Activated naive CD4-positive, alpha-beta T cell treated with anti-CD3 and anti-CD28 coated beads, Interleukin-2, amount 10 ng/mL, durations not matched to agents 7 days and 5 days (primary cell): ENCODE measurements around the gene MAL.

Experiments used
- CTCF ChIA-PET: fragments of 350-600 bp; sonication (Branson Sonifier 250); formaldehyde crosslinking; loops from one replicate; lab custom pipeline; 2021; ENCODE audit warnings: antibody characterized with exemption; lab: Charles Lee
- DNase-seq: peaks from one replicate; pipeline ENCODE4 v3.0.0-alpha.2; 2020
- H3K27ac Mint-ChIP-seq: one replicate; pipeline ENCODE4 v1.8.0; 2021; ENCODE audit warnings: mild to moderate bottlenecking, moderate library complexity, mixed read lengths
- H3K27me3 Mint-ChIP-seq: one replicate; pipeline ENCODE4 v1.8.0; 2021; ENCODE audit warnings: mild to moderate bottlenecking, mixed read lengths
- H3K36me3 Mint-ChIP-seq: one replicate; pipeline ENCODE4 v1.8.0; 2021; ENCODE audit warnings: mixed read lengths
- H3K4me1 Mint-ChIP-seq: one replicate; pipeline ENCODE4 v1.8.0; 2021; ENCODE audit warnings: mixed read lengths
- H3K4me3 Mint-ChIP-seq: one replicate; pipeline ENCODE4 v1.8.0; 2021; ENCODE audit warnings: mild to moderate bottlenecking, moderate library complexity, mixed read lengths
- H3K9me3 Mint-ChIP-seq: one replicate; pipeline ENCODE4 v1.8.0; 2021; ENCODE audit warnings: mixed read lengths

Gene MAL

GRCh38 chr2:95047629-95048510 lies 22.4 kb downstream of the MAL start:
- peaks cover 85% of the 10 kb centered on the region for H3K36me3 Mint-ChIP-seq
- peak overlapping the region; percentile 52 for H3K27ac Mint-ChIP-seq
- CTCF ChIA-PET = interaction anchor here (0.6 to 0.9 kb wide), 2 partner anchors 25 to 31 kb away, joined by 4 to 5 read pairs; no protein-coding TSS in a partner anchor
- H3K27me3 Mint-ChIP-seq = no peaks in the 10 kb centered on the region
- H3K4me1 Mint-ChIP-seq = peaks cover 89% of the 10 kb centered on the region
- no peaks in the 10 kb centered on the region for H3K9me3 Mint-ChIP-seq
- peak; percentile 19 for DNase-seq
- no peak overlapping the region for H3K4me3 Mint-ChIP-seq

- Mint-ChIP-seq H3K9me3 (no peaks in the 10 kb centered on the region), H3K27ac (peak overlapping the region; percentile 65), H3K27me3 (no peaks in the 10 kb centered on the region), H3K4me1 (peaks cover 94% of the 10 kb centered on the region), H3K36me3 (peaks cover 85% of the 10 kb centered on the region), H3K4me3 (no peak overlapping the region)
- CTCF ChIA-PET = interaction anchor here (0.6 to 0.9 kb wide), 2 partner anchors 26 to 29 kb away, joined by 4 to 5 read pairs; no protein-coding TSS in a partner anchor
- peak; percentile 11 for DNase-seq
These were observed 23.5 kb downstream of the MAL start for GRCh38 chr2:95048825-95049682.

- H3K27ac Mint-ChIP-seq = peak overlapping the region; percentile 65
- no peaks in the 10 kb centered on the region for H3K27me3 Mint-ChIP-seq
- H3K4me1 Mint-ChIP-seq = peaks cover 94% of the 10 kb centered on the region
- H3K4me3 Mint-ChIP-seq = no peak overlapping the region
- H3K36me3 Mint-ChIP-seq = peaks cover 86% of the 10 kb centered on the region
- no peak for DNase-seq
- CTCF ChIA-PET = no interaction called here
- H3K9me3 Mint-ChIP-seq = no peaks in the 10 kb centered on the region
These were observed 24.1 kb downstream of the MAL start for GRCh38 chr2:95049683-95049955.

- Mint-ChIP-seq H3K27ac (no peak overlapping the region), H3K36me3 (peaks cover 84% of the 10 kb centered on the region), H3K9me3 (no peaks in the 10 kb centered on the region), H3K4me3 (no peak overlapping the region), H3K4me1 (peaks cover 94% of the 10 kb centered on the region), H3K27me3 (no peaks in the 10 kb centered on the region)
- peak; percentile 16 for DNase-seq
- CTCF ChIA-PET = interaction anchor here (1.3 to 15.3 kb wide), 2 partner anchors 26 to 27 kb away, joined by 5 to 205 read pairs; no protein-coding TSS in a partner anchor
These were observed 24.5 kb downstream of the MAL start for GRCh38 chr2:95049961-95050360.

DNA sequence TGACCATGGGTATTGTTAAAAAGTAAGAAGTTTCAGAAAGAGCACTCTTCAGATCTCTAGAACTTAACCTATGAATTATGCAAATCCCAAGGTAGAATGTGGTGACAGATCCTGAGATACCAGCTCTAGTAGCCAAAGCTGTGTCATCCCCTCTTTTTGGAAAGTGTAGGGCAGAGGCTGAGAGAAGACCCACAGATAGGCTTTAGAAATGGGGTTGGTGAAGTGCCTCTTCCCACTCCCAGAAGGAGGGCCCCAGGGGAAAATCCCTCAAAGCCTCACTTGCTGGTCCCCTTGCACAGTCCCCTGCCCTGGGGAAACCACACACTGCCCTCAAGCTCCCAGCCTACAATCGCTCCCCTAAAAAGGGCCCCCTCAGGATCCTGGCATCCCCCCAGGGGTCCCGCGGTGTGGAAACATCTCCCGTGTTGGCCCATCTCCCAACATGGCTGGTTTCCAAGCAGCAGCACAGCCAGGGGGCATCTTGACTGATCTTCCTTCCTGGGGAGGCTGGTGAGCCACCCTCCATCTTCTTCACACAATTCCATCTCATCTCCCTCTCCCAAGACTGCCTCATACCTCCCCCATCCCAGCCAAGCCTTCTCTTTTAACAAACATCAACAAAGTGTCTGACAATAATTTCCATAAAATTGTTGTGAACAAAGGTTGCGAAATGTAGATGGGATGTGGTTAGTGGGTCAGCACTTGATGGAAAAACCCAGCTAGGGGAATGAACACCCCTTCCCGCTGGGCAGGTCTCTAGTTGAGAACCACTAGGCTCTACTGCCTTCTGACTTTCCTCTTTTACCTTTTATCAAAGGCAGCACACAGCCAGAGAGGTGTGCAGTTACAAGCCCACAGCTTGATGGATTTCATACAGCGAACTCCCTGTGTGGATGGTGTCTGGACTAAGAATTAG lies 25.1 kb downstream of the MAL start:
- CTCF ChIA-PET = interaction anchor here (1.3 to 15.3 kb wide), 2 partner anchors 25 to 28 kb away, joined by 5 to 205 read pairs; no protein-coding TSS in a partner anchor
- H3K36me3 Mint-ChIP-seq = peaks cover 82% of the 10 kb centered on the region
- H3K4me1 Mint-ChIP-seq = peaks cover 94% of the 10 kb centered on the region
- no peak overlapping the region for H3K27ac Mint-ChIP-seq
- peak; percentile 19 for DNase-seq
- H3K4me3 Mint-ChIP-seq = no peak overlapping the region
- H3K27me3 Mint-ChIP-seq = no peaks in the 10 kb centered on the region
- no peaks in the 10 kb centered on the region for H3K9me3 Mint-ChIP-seq

- CTCF ChIA-PET = interaction anchor here (1.5 to 15.3 kb wide), 3 partner anchors 24 to 64 kb away, joined by 5 to 205 read pairs (median 46); no protein-coding TSS in a partner anchor
- Mint-ChIP-seq H3K27ac (peak overlapping the region; percentile 56), H3K4me3 (no peak overlapping the region), H3K36me3 (peaks cover 73% of the 10 kb centered on the region), H3K4me1 (peaks cover 94% of the 10 kb centered on the region), H3K9me3 (no peaks in the 10 kb centered on the region), H3K27me3 (no peaks in the 10 kb centered on the region)
- peak; percentile 18 for DNase-seq
These were observed 26.1 kb downstream of the MAL start for GRCh38 chr2:95051626-95052025.

DNA sequence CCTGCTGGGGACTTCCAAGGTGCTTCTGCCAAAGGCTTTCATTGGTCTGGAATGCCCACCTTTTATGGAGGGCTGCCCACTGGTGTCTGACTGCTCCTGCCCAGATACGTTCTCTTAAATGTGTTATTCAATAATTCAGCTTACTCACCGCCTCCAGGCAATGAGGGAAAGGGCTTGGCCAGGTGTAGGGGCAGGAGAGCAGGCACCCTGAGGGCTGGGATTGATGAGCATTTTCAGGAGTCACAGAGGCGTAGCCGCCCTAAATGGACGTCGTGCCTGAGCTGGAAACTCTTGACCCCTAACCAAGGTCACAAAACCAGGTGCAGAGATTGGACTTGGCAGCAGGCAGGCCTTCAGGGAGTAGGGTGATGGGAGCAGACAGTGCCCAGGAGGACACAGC lies 26.8 kb downstream of the MAL start:
- H3K27ac Mint-ChIP-seq = peak overlapping the region; percentile 55
- H3K4me1 Mint-ChIP-seq = peaks cover 90% of the 10 kb centered on the region
- peaks cover 68% of the 10 kb centered on the region for H3K36me3 Mint-ChIP-seq
- no peak overlapping the region for H3K4me3 Mint-ChIP-seq
- no peaks in the 10 kb centered on the region for H3K9me3 Mint-ChIP-seq
- peak; percentile 10 for DNase-seq
- no peaks in the 10 kb centered on the region for H3K27me3 Mint-ChIP-seq
- CTCF ChIA-PET = interaction anchor here (1.0 to 15.3 kb wide), 8 partner anchors 8 to 63 kb away, joined by 3 to 205 read pairs (median 8); no protein-coding TSS in a partner anchor

DNA sequence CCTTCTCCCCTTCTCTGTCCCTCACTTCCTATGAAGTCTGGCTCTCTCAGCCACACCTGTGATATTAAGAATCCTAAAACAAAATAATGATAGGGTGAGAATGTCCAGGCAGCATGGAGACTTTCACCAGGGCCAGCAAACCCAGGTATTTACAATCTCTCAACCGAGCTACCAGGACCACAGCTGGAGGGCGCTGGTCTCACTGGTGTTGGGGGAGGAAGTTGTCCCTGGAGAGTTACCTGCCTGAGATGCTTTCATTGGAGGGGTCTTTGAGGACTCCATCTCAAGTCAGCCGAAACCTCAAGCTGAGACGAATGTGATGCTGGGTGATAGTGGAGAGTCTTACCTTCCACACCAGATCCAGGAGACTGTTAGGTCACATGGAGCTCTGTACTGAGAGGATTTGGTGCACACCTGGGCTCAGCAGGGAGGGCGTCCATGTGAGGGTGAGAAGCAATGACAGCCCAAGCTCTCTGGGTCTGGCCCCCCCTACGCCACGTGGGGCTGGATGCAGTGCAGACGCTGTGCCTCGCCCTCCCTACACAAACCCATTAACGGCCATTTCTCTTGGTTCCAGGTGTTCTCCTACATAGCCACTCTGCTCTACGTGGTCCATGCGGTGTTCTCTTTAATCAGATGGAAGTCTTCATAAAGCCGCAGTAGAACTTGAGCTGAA lies 27.4 kb downstream of the MAL start:
- peak; percentile 24 for DNase-seq
- Mint-ChIP-seq H3K4me3 (no peak overlapping the region), H3K27me3 (peaks cover 3% of the 10 kb centered on the region), H3K27ac (peak overlapping the region; percentile 42), H3K9me3 (no peaks in the 10 kb centered on the region), H3K36me3 (peaks cover 65% of the 10 kb centered on the region), H3K4me1 (peaks cover 84% of the 10 kb centered on the region)
- CTCF ChIA-PET = interaction anchor here (0.9 to 15.3 kb wide), 10 partner anchors 9 to 64 kb away, joined by 3 to 205 read pairs (median 4); no protein-coding TSS in a partner anchor

DNA sequence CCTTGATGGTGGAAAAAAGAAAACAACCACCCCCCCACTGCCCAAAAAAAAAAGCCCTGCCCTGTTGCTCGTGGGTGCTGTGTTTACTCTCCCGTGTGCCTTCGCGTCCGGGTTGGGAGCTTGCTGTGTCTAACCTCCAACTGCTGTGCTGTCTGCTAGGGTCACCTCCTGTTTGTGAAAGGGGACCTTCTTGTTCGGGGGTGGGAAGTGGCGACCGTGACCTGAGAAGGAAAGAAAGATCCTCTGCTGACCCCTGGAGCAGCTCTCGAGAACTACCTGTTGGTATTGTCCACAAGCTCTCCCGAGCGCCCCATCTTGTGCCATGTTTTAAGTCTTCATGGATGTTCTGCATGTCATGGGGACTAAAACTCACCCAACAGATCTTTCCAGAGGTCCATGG lies 28.0 kb downstream of the MAL start:
- H3K27ac Mint-ChIP-seq = peak overlapping the region; percentile 6
- CTCF ChIA-PET = interaction anchor here (0.9 to 15.3 kb wide), 9 partner anchors 9 to 64 kb away, joined by 3 to 205 read pairs (median 5); no protein-coding TSS in a partner anchor
- H3K36me3 Mint-ChIP-seq = peaks cover 59% of the 10 kb centered on the region
- peak; percentile 33 for DNase-seq
- H3K4me1 Mint-ChIP-seq = peaks cover 85% of the 10 kb centered on the region
- no peaks in the 10 kb centered on the region for H3K9me3 Mint-ChIP-seq
- peaks cover 6% of the 10 kb centered on the region for H3K27me3 Mint-ChIP-seq
- no peak overlapping the region for H3K4me3 Mint-ChIP-seq

DNA sequence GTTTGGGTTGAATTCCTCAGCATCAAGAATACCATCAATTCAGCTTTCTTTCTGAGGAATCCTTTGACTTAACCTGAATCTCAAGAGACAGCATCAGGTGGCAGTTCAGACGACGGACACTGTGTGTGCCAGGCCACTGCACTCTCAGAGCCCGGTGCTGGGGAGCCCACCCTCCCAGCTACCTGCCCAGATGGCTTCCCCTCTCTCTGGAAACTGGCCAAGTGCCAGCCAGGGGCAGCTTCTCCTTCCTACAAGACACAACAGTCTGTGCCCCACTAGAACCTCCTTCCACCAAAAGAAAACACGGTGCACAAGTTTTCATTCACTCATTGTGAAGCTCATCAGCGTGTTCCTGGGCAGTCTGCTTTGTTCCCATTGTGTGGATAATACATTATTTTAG lies 28.5 kb downstream of the MAL start:
- Mint-ChIP-seq H3K36me3 (peaks cover 55% of the 10 kb centered on the region), H3K27ac (no peak overlapping the region)
- CTCF ChIA-PET = interaction anchor here (1.1 to 15.3 kb wide), 7 partner anchors 9 to 63 kb away, joined by 3 to 205 read pairs (median 12); no protein-coding TSS in a partner anchor

GRCh38 chr2:95055262-95055661 lies 29.8 kb downstream of the MAL start:
- Mint-ChIP-seq H3K36me3 (peaks cover 46% of the 10 kb centered on the region), H3K27me3 (peaks cover 7% of the 10 kb centered on the region), H3K9me3 (no peaks in the 10 kb centered on the region), H3K4me1 (peaks cover 81% of the 10 kb centered on the region), H3K27ac (peak overlapping the region; percentile 12), H3K4me3 (no peak overlapping the region)
- DNase-seq = no peak
- CTCF ChIA-PET = interaction anchor here (1.5 to 15.3 kb wide), 3 partner anchors 21 to 60 kb away, joined by 4 to 205 read pairs (median 46); no protein-coding TSS in a partner anchor

More for the DNA sequence above, 28.5 kb downstream of the MAL start:
- Mint-ChIP-seq H3K4me1 (peaks cover 85% of the 10 kb centered on the region), H3K27me3 (peaks cover 7% of the 10 kb centered on the region), H3K9me3 (no peaks in the 10 kb centered on the region), H3K4me3 (no peak overlapping the region)
- peak; percentile 11 for DNase-seq

DNA sequence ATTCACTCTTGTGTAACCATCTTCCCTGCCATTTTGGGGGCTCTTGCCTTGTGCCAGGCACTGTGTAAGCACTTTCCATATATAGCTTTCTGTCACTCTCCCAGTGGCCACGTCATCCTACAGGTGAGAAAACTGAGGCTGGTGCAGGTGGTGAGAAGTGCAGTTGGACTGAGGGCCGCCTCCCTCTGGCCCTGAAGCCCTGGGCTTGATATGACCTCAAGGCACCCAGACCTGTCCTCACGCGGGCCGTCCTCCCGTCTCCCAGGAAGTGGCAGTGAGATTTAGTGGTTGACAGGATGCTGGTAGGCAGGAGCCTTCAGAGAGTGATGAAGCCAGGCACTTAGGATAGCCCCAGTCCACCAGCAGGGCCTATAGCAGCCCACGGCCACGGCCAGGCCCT lies 30.5 kb downstream of the MAL start:
- CTCF ChIA-PET = interaction anchor here (1.5 to 15.3 kb wide), 3 partner anchors 20 to 59 kb away, joined by 4 to 205 read pairs (median 46); no protein-coding TSS in a partner anchor
- DNase-seq = no peak
- H3K27me3 Mint-ChIP-seq = peaks cover 7% of the 10 kb centered on the region
- H3K36me3 Mint-ChIP-seq = peaks cover 38% of the 10 kb centered on the region
- H3K9me3 Mint-ChIP-seq = no peaks in the 10 kb centered on the region
- H3K4me3 Mint-ChIP-seq = no peak overlapping the region
- peak overlapping the region; percentile 12 for H3K27ac Mint-ChIP-seq
- H3K4me1 Mint-ChIP-seq = peaks cover 80% of the 10 kb centered on the region
